Lower lobe of right lung (tissue), 2 donors: ENCODE data around the gene FBN1. TPM values are rescaled to one million over a fixed set of nuclear protein-coding genes. Genes with fewer than 3 reads are reported as not detected.

Experiments used
- ATAC-seq, 2 donors: fragments of 200-7000 bp; cut with Tn5 transposase; one replicate each; pipeline ENCODE4 v1.9.1; 2020 to 2022; ENCODE audit warnings: mild to moderate bottlenecking in 2 of 2, moderate library complexity in 2 of 2
- DNase-seq: peaks from one replicate; pipeline ENCODE4 v3.0.0-alpha.2; 2020
- H3K27ac ChIP-seq: fragments of 200-600 bp; one replicate; pipeline ENCODE4 v1.8.0; 2022
- H3K27me3 ChIP-seq: fragments of 200-600 bp; one replicate; pipeline ENCODE4 v1.8.0; 2022; ENCODE audit warnings: low read depth
- H3K36me3 ChIP-seq: fragments of 200-600 bp; one replicate; pipeline ENCODE4 v1.8.0; 2022; ENCODE audit warnings: mild to moderate bottlenecking
- H3K4me1 ChIP-seq: fragments of 200-600 bp; one replicate; pipeline ENCODE4 v1.8.0; 2022
- H3K4me3 ChIP-seq: fragments of 200-600 bp; one replicate; pipeline ENCODE4 v1.8.0; 2022; ENCODE audit warnings: mild to moderate bottlenecking
- H3K9me3 ChIP-seq: fragments of 200-600 bp; one replicate; pipeline ENCODE4 v1.8.0; 2022
- intact Hi-C: fragments of 100-400 bp; cut with DNase I; formaldehyde crosslinking; loops from one replicate; pipeline ENCODE4 v1.11.0; 2022
- total RNA-seq: library from RNA; stranded (reverse); fragmentation: NEBNext Ultra II Directional; extraction: Animal tissue kit (Norgen Biotek cat#: 25700); gene quantifications from one replicate; pipeline ENCODE4 v1.2.1, GENCODE V29; 2021
- TF ChIP-seq, protein P1 (sequence below): fragments of 200-600 bp; IDR thresholded peaks from one replicate; pipeline ENCODE4 v1.8.0; 2022; ENCODE audit warnings: antibody characterized with exemption, mild to moderate bottlenecking
- donor health status: DM: no; HTN: yes; CAD: no; lungs with severe emphysema.

The FBN1 gene
- total RNA-seq, 1 donor from 2014 or later, result 75.3 TPM

DNA sequence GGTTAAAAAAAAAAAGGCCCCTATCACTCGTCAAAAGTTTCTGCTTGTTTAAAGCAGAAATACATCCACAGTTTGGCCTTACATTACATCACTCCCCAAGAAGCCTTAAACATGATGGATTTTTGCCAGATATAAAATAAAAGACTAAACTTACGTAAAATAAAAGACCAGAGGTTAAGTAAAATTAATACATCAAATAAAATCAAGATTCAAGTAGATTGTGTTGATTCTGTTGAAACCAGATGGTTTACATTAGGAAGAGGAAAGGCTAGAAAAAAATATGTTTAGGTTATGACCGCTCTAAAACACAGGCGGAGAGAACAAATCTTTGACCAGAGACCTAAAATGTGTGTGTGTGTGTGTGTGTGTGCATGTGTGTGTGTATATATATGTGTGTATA lies 210.2 kb downstream of the FBN1 start:
- Histone ChIP-seq H3K36me3 (peaks cover 30% of the 10 kb centered on the region), H3K4me3 (no peak overlapping the region), H3K4me1 (peaks cover 4% of the 10 kb centered on the region), H3K27me3 (no peaks in the 10 kb centered on the region), H3K27ac (no peak overlapping the region), H3K9me3 (no peaks in the 10 kb centered on the region)
- TF ChIP-seq, protein P1, sequence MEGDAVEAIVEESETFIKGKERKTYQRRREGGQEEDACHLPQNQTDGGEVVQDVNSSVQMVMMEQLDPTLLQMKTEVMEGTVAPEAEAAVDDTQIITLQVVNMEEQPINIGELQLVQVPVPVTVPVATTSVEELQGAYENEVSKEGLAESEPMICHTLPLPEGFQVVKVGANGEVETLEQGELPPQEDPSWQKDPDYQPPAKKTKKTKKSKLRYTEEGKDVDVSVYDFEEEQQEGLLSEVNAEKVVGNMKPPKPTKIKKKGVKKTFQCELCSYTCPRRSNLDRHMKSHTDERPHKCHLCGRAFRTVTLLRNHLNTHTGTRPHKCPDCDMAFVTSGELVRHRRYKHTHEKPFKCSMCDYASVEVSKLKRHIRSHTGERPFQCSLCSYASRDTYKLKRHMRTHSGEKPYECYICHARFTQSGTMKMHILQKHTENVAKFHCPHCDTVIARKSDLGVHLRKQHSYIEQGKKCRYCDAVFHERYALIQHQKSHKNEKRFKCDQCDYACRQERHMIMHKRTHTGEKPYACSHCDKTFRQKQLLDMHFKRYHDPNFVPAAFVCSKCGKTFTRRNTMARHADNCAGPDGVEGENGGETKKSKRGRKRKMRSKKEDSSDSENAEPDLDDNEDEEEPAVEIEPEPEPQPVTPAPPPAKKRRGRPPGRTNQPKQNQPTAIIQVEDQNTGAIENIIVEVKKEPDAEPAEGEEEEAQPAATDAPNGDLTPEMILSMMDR, result no peak
- DNase-seq (no peak), ATAC-seq (no peak)
- intact Hi-C loops, result no loop called here

DNA sequence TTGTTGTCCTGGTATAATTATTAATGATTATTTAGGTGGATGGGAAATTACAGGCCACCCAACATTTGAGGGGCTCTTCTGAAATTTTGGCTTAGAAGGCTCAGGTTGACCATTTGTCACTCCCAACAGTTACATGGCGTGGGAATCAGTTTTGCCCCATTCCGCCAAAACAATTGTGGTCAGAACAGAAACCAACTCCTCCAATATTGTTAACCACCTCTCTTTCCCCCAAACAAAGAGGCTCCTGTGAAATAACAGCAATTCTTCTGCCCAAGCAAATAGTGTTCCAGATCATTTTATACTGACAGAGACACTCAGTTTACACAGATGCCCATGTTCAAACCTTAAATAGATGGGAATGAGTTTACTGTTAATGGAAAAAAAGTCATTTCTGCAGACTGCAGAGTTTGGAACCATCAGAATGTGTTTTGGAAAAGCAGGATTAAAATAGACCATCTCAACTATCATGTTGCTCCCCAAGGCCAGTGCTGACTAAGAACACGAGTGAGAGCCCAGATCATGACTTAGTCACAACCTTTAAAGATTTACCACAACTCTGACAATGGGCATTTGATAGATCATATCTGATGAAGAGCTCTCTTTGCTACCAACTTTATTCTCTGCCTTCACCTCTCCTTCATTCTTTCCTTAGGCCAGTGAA lies 212.2 kb downstream of the FBN1 start:
- Histone ChIP-seq H3K27ac (no peak overlapping the region), H3K27me3 (no peaks in the 10 kb centered on the region), H3K36me3 (peaks cover 34% of the 10 kb centered on the region), H3K4me1 (no peaks in the 10 kb centered on the region), H3K9me3 (no peaks in the 10 kb centered on the region), H3K4me3 (no peak overlapping the region)
- DNase-seq, result no peak
- no peak for ATAC-seq
- intact Hi-C loops, result no loop called here
- TF ChIP-seq, protein P1, result no peak

DNA sequence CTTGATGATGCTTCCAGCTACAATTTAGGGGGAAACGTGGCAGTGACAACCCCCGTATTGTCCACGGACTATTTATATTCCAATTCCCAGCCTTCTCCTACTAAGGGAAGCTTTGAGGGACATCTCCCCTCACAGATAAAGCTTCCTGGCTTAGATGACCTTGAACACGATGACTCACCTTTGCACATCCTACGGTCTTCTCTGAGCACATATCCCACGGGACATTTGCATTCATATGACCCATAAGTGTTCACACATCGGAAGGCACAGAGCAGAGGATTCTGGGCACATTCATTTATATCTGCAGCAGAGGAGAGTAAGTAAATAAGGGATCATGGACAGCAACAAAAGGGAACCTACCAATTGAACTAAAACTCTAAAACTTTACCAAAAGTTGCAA lies 212.8 kb downstream of the FBN1 start:
- no peak overlapping the region for H3K4me3 ChIP-seq
- no peak for ATAC-seq
- H3K36me3 ChIP-seq, result peaks cover 34% of the 10 kb centered on the region
- H3K27ac ChIP-seq, result no peak overlapping the region
- DNase-seq, result no peak
- TF ChIP-seq, protein P1, result no peak
- no peaks in the 10 kb centered on the region for H3K4me1 ChIP-seq
- no peaks in the 10 kb centered on the region for H3K27me3 ChIP-seq
- H3K9me3 ChIP-seq, result no peaks in the 10 kb centered on the region
- intact Hi-C loops, result no loop called here

DNA sequence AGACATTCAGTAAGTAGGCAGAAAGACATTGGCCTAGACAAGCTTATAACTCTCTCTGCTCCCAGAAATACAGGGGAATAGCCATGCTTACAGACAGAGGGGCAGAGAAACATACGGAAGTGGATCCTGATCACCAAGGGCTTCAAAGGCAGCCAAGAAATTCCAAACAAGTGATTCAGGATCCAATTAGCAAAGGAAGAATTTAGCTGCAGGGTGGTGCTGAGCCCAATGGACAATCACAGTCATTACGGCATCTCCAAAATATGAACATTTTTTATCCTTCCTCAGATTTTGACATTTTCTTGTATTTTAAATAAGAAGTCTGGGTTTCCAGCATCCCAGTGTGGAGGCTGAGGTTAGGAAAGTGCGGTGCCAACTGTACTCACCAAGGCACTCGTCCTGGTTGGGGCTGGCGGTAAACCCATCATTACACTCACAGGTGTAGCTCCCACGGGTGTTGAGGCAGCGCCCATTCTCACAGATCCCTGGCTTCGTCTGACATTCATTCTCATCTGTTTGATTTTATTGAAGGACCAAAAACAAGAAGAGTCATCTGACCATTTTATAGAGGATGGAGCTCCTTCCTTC lies 217.5 kb downstream of the FBN1 start:
- H3K9me3 ChIP-seq, result no peaks in the 10 kb centered on the region
- TF ChIP-seq, protein P1, result no peak
- no peak overlapping the region for H3K4me3 ChIP-seq
- ATAC-seq, result no peak
- peaks cover 26% of the 10 kb centered on the region for H3K36me3 ChIP-seq
- DNase-seq, result no peak
- intact Hi-C loops, result no loop called here
- H3K27me3 ChIP-seq, result no peaks in the 10 kb centered on the region
- H3K4me1 ChIP-seq, result no peaks in the 10 kb centered on the region
- H3K27ac ChIP-seq, result no peak overlapping the region

DNA sequence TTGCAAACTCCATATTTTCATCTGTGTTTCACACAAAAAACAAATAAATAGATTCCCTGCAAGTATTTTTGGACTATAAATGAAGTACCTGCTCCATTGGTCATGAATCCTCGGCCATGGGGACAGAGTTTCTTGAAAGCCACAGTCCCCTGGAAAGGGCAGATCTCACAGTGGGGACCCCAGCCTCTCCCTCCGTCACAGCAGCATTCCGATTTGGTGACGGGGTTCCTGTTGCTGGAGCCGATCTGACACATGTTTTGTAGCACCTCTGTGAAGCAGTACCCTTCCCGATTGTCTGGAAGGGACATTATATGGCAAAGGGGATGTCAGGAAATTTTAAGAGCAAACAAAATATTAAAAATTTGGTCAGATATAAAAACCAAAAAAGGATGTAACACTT lies 218.0 kb downstream of the FBN1 start:
- ATAC-seq (no peak), DNase-seq (no peak)
- TF ChIP-seq, protein P1, result no peak
- Histone ChIP-seq H3K36me3 (peaks cover 22% of the 10 kb centered on the region), H3K9me3 (no peaks in the 10 kb centered on the region), H3K4me1 (no peaks in the 10 kb centered on the region), H3K27me3 (no peaks in the 10 kb centered on the region), H3K4me3 (no peak overlapping the region), H3K27ac (no peak overlapping the region)
- intact Hi-C loops, result no loop called here
